ENCODE results near the gene LRSAM1.

DNA sequence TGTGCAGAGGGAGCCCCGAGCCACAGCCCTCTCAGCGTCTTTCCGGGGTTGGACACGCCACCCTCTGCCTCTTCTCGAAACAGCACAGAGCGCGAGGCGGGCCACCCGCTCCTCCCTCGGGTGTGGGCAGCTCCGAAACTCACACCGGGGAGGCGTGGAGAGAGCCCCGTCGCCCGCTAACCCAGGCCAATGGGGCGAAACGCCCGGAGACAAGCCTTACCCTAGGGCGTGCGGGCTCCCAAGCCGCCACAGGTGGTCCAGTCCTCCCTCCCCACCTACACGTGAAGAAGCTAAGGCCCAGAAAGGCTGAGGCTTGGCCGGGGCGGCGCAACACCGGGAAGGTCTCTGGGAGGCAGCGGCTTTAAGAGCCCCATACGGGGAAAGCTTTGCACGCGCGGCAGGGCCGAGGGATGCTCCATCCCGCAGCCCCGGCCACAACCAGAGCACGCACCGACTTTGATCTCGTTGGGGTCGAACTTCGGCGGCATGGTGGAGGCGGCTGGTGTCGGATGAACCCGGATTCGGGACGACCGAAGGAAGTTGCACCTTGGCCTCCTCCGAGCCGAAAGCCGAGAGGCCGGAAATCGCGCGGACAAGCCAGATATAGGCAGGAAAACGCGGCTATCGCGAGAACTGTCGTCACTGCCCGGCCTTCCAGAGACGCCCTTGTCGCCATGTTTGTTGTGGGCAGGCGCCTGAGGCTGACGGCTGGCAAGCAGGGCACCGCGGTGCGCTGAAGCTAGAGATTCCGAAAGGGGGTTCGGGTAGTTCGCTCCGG, at the start of gene LRSAM1, which contains the start of gene RPL12:
- TF ChIP-seq, protein P1, sequence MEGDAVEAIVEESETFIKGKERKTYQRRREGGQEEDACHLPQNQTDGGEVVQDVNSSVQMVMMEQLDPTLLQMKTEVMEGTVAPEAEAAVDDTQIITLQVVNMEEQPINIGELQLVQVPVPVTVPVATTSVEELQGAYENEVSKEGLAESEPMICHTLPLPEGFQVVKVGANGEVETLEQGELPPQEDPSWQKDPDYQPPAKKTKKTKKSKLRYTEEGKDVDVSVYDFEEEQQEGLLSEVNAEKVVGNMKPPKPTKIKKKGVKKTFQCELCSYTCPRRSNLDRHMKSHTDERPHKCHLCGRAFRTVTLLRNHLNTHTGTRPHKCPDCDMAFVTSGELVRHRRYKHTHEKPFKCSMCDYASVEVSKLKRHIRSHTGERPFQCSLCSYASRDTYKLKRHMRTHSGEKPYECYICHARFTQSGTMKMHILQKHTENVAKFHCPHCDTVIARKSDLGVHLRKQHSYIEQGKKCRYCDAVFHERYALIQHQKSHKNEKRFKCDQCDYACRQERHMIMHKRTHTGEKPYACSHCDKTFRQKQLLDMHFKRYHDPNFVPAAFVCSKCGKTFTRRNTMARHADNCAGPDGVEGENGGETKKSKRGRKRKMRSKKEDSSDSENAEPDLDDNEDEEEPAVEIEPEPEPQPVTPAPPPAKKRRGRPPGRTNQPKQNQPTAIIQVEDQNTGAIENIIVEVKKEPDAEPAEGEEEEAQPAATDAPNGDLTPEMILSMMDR (IDR thresholded peaks at IDR 0.05), result peak in 2 of 4 experiments; percentile 4 to 20
- TF ChIP-seq POLR2A (IDR thresholded peaks at IDR 0.05), result peak; percentile 100
- peak; percentile 100 for TF ChIP-seq POLR2AphosphoS5 (IDR thresholded peaks at IDR 0.05)
- no peak for TF ChIP-seq EP300 (IDR thresholded peaks at IDR 0.05)

Measured in gastroesophageal sphincter (tissue), 3 donors.